ENCODE results near the gene RBM26.

RBM26 gene

DNA sequence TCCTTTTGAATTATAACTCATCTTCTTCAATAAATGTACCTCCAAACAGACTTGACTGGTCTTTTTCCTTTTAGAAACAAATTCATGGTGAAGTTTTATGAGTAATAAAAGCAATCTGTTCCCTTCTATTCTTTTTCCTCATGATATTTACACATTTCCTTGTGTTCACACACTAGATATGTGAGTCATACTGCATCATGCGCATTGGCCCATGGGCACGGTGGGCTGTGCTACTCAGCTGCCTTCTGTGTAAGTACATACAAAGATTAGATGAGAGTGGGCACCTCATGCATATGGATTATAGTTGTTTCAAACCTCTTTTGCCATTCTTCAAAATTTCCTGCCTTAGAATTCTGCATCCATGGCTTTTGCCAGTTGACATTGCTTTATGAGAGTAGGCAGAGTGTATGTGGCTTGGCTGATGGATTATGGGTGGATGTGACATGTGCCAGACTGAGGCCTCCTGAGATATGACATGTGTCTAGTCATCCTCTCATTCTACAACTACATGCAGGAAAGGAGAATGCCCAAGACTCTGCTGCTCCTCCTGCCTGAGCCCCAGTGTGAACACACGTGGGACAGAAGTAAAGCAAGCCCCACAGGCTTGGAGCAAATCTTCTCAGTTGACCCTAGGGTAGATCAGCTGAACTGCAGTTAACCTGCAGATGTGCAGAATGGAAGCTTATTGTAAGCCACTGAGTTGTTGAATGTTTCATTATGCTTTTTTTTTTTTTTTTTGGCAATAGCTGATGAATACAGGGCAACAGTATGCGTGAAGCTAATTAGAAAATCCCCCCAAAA lies 109.9 kb downstream of the RBM26 start:
- Histone ChIP-seq H3K4me3 (replicated peaks; ENCODE audit: low read depth, low read length) (no peak overlapping the region), H3K27me3 (replicated peaks; ENCODE audit: control insufficient read depth, insufficient read depth, low read length) (no peaks in the 10 kb centered on the region), H3K36me3 (ENCODE audit: control insufficient read depth, insufficient read depth, low read length) (no peaks in the 10 kb centered on the region)
- TF ChIP-seq, protein P1, sequence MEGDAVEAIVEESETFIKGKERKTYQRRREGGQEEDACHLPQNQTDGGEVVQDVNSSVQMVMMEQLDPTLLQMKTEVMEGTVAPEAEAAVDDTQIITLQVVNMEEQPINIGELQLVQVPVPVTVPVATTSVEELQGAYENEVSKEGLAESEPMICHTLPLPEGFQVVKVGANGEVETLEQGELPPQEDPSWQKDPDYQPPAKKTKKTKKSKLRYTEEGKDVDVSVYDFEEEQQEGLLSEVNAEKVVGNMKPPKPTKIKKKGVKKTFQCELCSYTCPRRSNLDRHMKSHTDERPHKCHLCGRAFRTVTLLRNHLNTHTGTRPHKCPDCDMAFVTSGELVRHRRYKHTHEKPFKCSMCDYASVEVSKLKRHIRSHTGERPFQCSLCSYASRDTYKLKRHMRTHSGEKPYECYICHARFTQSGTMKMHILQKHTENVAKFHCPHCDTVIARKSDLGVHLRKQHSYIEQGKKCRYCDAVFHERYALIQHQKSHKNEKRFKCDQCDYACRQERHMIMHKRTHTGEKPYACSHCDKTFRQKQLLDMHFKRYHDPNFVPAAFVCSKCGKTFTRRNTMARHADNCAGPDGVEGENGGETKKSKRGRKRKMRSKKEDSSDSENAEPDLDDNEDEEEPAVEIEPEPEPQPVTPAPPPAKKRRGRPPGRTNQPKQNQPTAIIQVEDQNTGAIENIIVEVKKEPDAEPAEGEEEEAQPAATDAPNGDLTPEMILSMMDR (IDR thresholded peaks at IDR 0.05; ENCODE audit: insufficient read depth, low read length, poor library complexity, severe bottlenecking): no peak
- no peak for DNase-seq (ENCODE audit: extremely low read depth, insufficient read length)

DNA sequence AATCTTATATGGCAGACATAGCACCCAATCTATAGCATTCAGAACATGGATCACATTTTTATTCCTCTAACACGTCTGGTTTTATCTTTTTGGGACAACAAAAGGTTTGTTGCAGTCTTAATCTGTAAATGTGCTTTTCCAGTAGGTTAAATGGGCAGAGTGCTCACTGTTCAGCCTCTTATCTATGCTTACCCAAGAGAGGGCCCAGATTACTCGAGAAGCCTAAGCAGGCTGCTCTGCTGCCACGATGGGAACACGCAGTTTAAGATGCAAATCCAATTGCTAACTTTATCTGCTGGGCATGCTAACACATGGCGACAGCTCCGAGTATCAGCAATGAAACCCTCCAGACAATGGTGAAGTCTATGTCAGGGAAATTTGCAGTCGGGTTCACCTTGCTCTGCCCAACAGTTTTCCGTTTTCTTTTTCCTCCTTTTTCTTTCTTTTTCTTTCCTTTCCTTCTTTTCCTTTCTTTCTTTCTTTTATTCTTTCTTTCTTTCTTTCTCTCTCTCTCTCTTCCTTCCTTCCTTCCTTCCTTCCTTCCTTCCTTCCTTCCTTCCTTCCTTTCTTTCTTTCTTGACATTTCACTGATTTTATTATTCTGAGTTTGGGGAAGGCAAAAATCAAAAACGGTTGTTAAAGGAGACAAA lies 115.3 kb downstream of the RBM26 start:
- TF ChIP-seq, protein P1 (IDR thresholded peaks at IDR 0.05; ENCODE audit: insufficient read depth, low read length, poor library complexity, severe bottlenecking): no peak
- H3K4me3 ChIP-seq (replicated peaks; ENCODE audit: low read depth, low read length): no peak overlapping the region
- DNase-seq (ENCODE audit: extremely low read depth, insufficient read length): no peak

DNA sequence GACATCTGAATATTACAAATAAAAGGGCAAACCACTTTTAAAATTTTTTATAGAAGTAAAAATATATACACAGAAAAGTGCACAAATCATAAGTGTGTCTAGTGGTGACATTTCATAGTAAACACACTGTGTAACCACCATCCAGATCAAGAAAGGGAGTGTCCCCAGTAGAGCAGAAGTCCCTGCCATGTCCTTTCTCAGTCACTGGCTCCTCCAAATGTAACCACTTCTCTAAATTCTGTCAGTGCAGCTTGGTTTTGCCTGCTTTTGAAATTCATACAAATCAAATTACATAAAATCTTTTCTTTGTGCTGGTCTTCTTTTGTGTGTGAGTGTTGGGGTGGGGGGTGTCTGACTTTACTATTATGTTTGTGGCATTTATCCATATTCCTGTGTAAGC lies 116.5 kb downstream of the RBM26 start:
- H3K36me3 ChIP-seq (ENCODE audit: control insufficient read depth, insufficient read depth, low read length): no peaks in the 10 kb centered on the region
- TF ChIP-seq, protein P1 (IDR thresholded peaks at IDR 0.05; ENCODE audit: insufficient read depth, low read length, poor library complexity, severe bottlenecking): no peak
- no peak for DNase-seq (ENCODE audit: extremely low read depth, insufficient read length)
- H3K4me3 ChIP-seq (replicated peaks; ENCODE audit: low read depth, low read length): no peak overlapping the region
- no peaks in the 10 kb centered on the region for H3K27me3 ChIP-seq (replicated peaks; ENCODE audit: control insufficient read depth, insufficient read depth, low read length)

More for the DNA sequence above, 115.3 kb downstream of the RBM26 start:
- no peaks in the 10 kb centered on the region for H3K27me3 ChIP-seq (replicated peaks; ENCODE audit: control insufficient read depth, insufficient read depth, low read length)
- no peaks in the 10 kb centered on the region for H3K36me3 ChIP-seq (ENCODE audit: control insufficient read depth, insufficient read depth, low read length)

DNA sequence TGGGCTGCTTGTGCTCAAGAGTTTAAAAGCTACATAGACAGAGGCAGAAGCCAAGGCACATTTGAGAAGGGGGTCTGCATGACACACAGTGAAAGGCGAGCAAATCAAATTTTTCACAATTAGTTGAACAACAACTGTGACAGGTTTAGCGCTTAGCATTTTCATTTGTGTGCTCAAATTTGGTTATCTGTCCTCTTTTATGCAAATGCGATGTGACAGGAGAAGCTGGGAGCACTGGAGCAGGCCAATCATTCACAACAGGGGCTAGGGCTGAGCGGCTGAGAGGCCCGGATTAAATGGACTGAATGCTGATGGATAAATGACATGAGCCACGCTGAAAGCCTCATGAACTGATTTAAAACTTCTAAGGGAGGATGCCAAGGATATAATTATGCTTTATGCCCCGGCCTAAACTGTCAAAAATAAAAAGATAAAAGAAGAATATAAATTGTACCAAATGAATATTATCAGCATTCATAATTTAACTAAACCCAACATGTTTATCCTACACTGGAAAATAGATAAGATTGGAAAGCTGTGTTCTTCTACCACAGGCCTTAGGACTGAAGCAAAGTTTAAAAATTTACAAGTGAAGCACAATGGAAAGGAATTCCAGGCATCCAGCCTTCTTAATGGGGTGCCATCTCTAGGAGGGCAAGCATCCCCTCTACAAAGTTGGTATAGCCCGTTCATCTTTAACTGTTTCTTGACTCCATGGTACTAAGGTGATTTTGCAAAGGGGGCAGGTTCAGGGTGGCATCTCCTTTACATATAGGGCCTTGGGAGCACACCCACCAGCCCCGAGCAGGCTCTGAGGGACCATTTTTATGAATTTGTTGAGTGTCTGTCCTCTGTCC lies 117.9 kb downstream of the RBM26 start:
- TF ChIP-seq, protein P1 (IDR thresholded peaks at IDR 0.05; ENCODE audit: insufficient read depth, low read length, poor library complexity, severe bottlenecking): no peak
- no peaks in the 10 kb centered on the region for H3K36me3 ChIP-seq (ENCODE audit: control insufficient read depth, insufficient read depth, low read length)
- no peaks in the 10 kb centered on the region for H3K27me3 ChIP-seq (replicated peaks; ENCODE audit: control insufficient read depth, insufficient read depth, low read length)
- no peak overlapping the region for H3K4me3 ChIP-seq (replicated peaks; ENCODE audit: low read depth, low read length)
- DNase-seq (ENCODE audit: extremely low read depth, insufficient read length): no peak

DNA sequence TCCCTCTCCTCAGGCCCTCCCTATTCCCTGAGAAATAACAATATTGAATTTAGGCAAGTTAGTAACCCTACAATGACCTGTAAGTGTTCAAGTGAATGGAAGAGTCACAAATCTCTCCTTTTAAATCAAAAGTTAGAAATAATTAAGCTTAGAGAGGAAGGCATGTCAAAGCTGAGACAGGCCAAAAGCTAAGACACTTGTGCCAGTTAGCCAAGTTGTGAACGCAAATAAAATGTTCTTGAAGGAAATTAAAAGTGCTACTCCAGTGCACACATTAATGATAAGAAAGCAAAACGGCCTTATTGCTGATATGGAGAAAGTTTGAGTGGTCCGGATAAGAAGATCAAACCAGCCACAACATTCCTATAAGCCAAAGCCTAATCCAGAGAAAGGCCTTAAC lies 120.9 kb downstream of the RBM26 start:
- H3K4me3 ChIP-seq (replicated peaks; ENCODE audit: low read depth, low read length): no peak overlapping the region
- no peaks in the 10 kb centered on the region for H3K27me3 ChIP-seq (replicated peaks; ENCODE audit: control insufficient read depth, insufficient read depth, low read length)
- TF ChIP-seq, protein P1 (IDR thresholded peaks at IDR 0.05; ENCODE audit: insufficient read depth, low read length, poor library complexity, severe bottlenecking): no peak
- no peak for DNase-seq (ENCODE audit: extremely low read depth, insufficient read length)
- no peaks in the 10 kb centered on the region for H3K36me3 ChIP-seq (ENCODE audit: control insufficient read depth, insufficient read depth, low read length)
